NCI-H1417 (cell line): ENCODE data around the gene ANXA4.
"Not testable (repeated sequence)": the region's sequence is repeated elsewhere in the genome, so short reads cannot be mapped to it uniquely, and the experiment has no call there.

Source experiments
- DNase-seq, 3 experiments: peaks; one replicate each; lab custom pipeline; 2025; lab: John Stamatoyannopoulos, UW

Gene ANXA4

DNA sequence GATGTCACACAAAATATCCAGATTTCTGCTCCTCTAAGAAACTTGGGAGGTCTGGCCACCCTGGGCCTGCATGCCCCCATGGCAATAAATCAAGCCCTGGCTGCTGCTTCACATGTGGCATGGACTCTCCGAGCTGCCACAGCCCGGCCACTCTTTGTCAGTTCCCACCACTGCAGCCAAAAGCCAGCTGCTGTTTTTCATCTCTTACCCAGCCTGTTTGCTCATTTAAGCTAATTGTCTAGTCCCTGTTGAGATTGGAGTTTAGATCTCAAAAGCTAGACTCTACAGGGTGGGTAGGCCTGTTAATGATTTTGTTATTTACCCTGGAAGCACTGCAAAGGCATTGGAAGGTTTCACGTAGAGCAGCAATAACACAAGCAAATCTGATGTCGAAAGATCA is 20.9 kb upstream of the ANXA4 start:
- peak in 2 of 3 experiments; percentile 22 to 69 for DNase-seq

DNA sequence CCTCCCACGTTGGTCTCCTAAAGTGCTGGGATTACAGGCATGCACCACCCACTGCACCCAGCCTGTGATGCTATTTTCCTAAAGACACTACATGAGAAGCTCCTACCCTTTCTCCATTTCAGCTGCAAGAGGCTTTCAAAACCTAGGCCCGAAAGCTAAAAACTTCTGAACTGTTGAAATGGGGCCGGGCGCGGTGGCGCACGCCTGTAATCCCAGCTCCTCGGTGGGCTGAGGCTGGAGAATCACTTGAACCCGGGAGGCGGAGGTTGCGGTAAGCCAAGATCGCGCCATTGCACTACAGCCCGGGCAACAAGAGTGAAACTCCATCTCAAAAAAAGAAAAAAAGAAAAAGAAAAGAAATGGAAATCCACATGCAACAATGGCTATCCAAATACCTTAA is 18.1 kb upstream of the ANXA4 start:
- no peak for DNase-seq

DNA sequence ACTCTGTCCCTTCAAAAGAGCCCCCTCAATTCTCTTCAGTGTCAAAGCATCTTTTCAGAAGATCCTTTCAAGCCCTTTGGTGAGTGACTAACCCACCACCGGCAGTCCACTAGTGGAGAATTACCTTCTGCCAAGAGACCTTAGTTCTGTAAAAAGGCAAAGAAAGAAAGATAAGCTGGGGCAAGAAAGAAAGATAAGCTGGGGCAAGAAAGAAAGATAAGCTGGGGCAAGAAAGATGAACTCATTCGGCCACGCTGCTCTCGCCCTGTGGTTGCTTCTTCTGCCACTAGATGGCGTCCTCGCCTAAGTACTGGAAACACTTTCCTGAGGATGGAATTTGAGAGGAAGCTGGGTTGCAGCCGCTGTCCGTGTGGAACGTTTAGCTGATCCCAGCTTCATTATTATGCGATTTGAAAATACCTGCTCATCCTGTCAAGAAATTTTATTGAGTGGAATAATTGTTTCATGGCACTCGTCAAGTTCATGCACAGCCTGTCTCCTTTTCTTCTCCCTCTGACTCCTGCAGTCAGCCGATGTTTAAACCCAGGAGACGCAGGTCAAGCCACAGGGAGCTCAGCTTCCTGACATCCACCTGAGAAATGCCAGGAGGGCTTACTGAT is 17.3 kb upstream of the ANXA4 start:
- peak; percentile 73 to 94 (median 93) for DNase-seq

DNA sequence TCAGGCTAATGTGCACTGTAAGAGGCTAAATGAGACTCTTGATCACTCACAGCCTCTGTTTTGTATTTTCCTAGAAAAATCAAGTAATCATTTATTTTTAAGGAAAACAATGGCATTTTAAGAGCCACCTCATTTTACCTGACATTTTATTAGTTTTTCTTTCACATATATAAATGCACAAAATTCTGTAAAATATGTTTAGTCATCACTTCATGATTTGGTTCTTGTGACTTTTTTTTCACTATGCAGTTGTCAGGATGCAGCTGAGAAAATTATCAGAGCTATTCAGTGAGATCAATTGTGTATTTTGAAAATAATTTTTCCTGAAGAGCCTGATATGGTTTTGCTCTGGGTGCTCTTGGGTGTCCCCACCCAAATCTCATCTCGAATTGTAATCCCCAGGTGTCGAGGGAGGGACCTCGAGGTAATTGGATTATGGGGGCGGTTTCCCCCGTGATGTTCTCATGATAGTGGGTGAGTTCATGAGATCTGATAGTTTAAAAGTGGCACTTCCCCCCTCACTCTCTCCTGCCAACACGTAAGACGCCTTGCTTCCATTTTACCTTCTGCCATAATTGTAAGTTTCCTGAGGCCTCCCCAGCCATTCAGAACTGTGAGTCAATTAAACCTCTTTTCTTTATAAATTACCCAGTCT is 16.1 kb upstream of the ANXA4 start:
- no peak for DNase-seq

DNA sequence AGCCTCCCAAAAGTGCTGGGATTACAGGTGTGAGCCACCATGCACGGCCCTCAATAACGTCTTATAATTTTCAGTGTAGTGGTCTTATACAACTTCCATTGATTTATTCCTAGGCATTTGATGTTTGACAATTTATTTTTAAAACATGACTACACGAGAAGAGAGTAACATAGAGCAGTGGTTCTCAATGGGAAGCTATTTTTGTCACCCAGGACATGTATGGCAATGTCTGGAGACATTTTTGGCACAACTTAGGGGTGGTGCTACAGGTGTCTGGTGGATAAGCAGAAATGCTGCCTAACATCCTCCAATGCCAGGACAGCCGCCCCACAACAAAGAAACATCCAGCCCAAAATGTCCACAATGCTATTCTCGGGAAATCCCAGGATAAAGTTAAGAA is 12.7 kb upstream of the ANXA4 start:
- DNase-seq: no peak

DNA sequence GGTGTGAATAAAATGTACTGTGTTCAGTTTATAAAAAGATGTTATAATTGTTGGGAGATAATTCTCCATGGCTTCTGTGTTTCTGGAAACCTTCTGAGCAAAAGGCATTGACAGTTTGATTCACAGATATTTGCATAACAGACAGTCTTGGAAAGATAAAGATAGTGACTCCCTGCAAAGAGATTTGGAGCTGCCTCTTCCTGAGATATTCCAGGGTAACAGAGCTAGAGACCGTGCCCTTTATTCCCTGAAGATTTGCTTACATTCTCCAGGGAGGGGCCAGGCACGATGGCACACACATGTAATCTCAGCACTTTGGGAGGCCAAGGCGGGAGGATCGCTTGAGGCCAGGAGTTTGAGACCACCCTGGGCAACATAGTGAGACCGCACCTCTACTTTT is 12.2 kb upstream of the ANXA4 start:
- no peak for DNase-seq

DNA sequence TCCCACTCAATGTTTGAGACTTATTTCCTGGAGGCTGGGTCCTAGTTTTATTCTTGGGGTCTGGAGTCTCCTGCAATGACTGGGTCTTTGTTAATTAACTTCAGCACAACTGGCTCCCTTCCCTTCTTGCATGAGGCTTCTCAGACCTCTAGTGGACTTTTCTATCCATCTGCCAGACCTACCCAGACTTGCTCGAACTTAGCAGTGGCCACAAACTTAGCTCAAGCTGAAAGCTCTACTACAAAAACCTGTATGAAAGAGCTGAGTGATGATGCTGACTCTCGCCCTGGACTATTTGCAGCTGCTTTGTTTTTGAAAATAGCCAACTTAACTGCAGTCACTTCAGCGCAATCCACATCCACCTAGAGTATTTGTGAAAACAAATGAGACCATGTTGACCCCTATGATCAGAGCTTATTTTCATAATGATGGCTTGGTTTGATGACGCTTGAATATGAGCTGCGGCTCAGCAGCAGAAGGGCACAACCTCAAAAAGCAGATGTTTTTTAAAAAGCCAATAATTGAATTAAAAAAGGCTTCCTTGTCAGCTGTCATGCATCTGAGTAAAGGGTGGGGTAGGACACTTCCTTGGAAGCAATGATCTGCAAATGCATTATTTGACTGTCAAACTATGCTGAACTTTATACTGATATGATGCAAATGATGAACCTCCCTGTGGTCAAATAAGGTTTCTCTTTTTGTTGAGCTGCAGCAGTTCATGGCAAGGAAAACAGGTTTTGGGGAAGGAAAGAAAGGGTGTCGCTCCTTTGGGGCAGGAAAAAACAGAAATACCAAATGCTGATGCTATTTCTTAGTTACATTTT is 10.6 kb upstream of the ANXA4 start:
- DNase-seq: no peak

DNA sequence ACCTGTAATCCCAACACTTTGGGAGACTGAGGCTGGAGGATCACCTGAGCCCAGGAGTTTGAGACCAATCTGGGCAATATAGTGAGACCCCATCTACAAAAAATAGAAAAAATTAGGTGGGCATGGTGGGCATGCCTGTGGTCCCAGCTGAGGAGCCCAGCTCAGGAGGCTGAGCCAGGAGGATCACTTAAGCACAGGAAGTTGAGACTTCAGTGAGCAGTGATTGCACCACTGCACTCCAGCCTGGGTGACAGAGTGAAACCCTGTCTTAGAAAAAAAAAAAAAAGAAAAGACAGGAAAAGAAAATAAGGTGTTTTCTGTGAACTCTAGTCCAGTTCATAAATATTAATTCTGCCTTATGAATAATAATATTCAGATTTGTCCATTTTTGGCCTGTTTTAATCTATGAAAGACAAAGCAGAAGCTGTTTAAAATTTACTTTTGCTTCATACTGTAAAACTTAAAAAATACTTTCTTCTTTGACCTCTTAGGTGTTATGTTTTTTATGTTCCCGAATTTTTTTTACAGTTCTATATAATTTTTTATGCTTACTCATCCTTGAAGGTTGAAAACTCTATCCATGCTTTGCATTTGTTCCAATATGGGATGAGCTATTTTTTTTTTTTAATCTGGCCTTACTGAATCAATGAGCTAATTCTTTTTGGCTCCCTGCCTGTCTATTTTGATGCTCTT is 8.4 kb upstream of the ANXA4 start:
- no peak for DNase-seq

DNA sequence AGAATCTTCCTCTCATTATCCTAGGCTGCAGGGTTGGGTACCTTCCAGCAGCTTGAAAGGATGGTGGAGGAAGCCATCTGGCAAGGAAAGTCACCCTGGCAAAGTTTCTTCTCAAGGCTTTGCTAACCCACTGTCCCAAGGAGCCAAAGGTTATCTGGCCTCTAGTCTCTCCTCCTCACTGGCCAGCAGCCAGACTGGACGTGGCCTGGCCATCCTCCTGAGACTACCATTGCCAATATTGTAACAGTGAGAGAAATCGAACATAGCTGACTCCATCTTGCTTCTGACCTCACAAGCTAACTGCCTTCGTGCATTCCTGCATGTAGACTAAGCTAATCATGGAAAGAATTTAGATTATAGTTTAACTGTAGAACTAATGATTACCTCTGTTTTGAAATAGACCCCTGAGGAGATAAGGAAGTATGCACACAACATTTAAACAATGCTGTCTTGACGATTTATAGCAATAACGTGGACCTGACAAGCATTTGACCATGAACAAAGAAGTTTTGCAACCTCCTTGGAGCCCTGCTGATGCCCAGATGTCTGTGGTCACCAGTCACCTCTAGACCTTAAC is 7.8 kb upstream of the ANXA4 start:
- no peak for DNase-seq

DNA sequence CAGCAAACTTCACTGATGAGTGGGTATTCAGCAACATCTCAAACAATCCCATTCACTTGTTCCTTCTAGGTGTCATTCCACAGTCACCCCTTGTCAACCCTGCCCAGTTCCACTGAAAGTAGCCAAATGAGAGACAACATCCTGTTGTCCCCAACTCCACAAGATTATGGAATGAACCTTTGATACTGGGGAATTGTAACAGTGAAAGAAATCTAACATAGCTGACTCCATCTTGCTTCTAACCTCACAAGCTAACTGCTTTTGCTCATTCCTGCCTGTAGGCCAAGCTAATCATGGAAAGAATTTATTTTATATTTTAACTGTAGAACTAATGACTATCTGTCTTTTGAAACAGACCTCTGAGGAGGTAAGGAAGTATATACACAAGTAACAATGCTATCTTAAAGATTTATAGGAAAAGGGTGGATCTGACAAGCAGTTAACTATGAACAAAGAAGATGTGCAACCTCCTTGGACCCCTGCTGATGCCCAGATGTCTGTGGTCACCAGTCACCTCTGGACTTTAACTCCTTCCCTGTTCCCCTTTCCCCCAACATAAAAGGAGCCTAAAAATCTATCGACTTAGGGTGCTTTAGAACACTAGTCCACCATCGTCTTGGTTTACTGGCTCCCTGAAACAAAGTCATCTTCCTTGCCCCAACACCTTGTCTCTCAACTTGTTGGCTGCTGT is 6.9 kb upstream of the ANXA4 start:
- no peak for DNase-seq

DNA sequence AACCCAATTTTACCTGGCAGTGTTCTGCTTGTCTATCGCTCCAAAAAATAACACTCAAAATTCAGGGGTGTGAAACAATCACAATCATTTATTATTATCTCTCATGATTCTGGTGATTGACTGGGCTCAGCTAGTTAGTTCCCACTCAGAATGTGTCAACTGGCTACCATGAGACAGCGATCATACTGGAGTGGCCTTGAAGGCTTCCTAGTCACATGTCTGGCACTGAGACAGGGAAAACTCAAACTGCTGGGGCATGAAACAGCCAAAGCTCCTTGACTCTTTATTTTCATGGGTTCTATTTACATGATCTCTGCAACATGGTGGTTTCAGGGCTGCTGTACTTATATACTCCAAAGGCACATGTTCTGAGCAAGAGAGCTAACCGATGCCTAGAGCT is 6.2 kb upstream of the ANXA4 start:
- DNase-seq: no peak

DNA sequence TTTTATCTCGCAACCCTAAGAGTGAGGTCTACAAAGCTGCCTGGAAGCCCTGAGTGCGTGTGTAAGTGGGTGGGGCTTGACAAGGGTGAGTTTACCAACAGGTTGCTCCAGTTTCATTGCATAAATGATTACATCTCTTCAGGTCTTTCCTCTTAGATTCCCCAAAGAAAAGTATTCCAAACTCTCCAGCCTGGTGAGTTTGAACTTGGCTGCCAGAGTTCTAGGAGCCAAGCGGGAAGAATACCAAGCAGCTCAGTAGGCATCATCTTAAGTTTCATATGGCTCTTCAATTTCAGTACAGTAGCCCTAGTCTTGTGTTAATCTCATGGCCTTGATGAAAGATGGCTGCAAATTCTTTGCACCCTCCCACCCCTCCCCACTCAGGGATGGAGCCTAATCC is 3.8 kb upstream of the ANXA4 start:
- DNase-seq: not testable (repeated sequence)

DNA sequence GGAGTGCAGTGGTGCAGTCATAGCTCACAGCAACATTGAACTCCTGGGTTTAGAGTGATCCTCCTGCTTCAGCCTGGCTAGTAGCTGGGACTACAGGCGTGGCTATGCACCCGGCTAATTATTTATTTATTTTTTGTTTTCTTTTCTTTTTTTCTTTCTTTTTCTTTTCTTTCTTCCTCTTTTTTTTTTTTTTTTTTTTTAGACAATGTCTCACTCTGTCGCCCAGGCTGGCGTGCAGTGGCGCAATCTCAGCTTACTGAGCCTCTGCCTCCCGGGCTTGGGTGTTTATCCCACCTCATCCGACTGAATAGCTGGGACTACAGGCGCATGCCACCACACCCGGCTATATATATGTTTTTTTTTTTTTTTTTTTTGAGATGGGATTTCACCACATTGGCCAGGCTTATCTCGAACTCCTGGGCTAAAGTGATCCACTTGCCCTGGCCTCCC is 1.4 kb upstream of the ANXA4 start:
- no peak for DNase-seq

DNA sequence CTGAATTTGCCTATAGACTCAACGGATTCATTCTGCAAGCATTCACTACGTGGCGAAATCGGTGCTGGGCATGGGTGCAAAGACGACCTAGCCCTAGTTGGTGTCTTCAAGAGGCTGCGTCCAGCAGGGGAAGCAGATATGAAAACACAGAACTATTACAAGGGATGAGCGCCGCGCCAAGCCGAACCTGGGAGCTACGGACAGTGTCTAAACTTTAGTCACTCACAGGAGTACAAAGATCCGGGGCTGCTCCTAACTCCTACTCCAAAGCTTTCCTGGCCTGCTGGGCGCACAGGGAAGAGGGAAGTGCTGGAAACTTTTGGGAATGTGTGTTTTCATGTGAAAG is 732 bp upstream of the ANXA4 start:
- DNase-seq: peak in 1 of 3 experiments; percentile 61

DNA sequence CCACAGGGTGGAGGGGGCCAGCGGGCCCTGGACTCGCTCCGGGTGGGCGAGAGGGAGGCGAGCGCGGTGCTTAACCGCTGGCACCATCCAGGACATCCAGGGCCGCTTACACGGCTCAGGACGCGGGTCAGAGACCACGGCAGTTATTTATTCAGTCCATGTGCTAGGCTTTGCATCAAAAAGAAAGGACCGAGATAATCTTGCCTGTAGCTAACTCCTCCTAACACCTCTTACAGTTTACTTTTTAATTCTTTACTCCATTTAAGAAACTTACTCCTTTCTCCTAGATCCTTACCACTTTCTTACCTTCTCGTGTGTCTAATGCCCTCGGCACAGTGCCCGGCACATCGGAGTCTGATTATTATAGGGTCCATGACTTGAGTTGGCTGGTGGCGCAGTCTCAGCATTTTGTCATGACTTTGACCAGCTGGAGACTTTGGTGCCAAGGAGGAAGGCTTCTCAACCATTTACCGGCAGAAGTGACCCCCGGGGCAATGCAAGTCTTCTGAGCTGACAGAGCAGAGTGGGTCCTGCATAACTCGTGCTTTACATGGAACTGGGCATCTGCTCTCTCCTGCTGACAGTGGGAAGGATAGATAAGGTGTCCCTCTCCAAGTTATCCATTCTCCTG is 503 bp downstream of the ANXA4 start:
- DNase-seq: peak in 2 of 3 experiments; percentile 28 to 65

DNA sequence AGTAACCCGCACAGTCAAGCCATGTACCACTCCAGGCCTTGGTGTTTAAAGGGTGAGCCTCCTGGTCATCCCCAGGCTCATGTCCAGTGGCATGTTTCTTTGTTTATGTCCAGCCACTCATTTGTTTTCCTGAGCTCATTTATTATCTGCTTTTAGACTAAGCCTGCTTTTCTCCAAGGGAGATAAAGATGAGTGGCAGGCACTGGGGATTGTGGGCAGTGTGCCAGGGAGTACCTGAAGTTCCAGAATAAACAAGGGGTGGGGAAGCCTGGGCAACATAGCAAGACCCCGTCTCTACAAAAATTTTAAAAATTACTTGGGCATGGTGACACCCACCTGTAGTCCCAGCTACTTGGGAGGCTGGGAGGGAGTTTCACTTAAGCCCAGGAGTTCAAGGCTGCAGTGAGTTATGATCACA is 1.9 kb downstream of the ANXA4 start:
- DNase-seq: no peak

DNA sequence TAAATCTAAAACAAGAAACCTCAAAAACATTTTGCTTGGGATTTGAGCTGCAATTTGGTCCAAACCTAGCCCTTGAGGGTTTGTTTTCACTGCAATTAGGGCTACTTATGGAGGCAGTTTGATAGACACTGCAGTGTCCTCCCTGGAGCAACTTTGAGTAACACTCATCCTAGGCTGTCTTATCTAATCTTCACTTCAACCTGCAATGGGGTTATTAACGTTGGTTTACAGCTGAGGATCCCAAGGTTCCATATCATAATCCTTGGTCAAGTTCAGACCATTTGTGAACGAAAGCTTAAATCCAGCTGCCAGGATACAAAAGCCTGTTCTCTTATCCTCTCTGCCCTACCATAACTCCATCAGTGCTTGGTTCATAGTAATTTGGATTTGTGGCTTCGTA is 2.5 kb downstream of the ANXA4 start:
- no peak for DNase-seq

DNA sequence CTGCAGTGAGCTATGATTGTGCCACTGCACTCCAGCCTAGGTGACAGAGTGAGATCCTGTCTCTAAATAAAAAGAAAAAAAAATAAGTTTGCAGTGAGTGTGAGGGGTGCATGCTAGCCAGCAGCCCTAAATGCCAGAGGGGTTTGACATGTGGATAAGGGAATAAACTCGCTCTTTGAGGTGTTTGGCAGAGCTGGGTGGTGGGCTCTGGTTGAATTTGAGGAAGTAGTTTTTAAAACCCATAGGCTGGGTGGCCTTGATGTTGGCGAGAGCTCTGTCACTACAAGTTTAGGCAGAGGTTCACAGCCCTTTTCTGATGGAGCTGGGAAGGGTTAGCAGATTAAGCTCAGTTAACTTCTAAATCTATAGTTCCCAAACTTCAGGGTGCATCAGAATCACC is 3.1 kb downstream of the ANXA4 start:
- no peak for DNase-seq

DNA sequence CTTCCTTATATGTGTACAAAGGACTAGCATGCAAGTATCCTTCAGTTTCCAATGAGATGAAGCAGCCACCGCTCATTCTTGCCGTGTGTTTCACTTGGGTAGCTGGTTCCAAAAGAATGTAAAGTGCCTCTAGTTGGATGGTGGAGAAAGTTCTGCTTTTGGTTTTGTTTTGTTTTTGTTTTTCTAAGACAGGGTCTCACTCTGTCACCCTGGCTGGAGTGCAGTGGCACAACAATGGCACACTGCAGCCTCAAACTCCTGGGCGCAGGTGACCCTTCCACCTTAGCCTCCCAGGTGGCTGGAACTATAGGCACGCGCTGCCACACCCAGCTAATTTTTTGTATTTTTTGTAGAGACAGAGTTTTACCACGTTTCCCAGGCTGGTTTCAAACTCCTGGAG is 8.3 kb downstream of the ANXA4 start:
- no peak for DNase-seq

DNA sequence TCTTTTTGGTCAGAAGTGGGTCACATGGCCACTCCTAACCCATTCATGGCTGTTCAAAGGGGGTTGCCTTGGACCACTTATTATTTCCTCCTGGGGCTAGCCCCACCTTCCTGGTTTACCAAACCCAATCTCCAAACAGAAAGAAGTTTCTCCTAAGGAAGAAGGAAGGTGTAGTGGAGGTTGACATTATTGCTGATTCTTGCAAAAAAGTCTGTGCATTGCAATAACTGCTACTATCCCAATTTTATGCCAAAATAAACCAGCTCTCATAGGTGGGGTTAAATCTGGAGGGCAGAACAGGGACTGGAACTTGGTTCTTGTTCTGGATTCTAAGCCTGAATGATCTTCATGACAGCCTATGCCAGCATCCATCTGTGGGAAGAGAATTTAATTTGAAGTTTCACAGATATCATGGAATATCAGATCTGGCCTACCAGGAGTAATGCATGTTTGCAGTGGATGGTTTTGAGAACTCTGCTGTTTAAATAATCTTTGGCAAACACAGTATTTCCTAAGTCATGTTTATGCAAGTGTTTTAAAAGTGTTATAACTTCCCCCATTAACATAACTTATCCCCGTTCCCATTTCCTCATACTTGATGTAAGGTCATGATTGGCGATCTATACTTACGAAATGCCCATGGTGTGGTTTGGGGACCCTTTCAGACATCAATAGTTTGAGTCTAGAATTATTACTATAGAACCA is 11.9 kb downstream of the ANXA4 start:
- no peak for DNase-seq

DNA sequence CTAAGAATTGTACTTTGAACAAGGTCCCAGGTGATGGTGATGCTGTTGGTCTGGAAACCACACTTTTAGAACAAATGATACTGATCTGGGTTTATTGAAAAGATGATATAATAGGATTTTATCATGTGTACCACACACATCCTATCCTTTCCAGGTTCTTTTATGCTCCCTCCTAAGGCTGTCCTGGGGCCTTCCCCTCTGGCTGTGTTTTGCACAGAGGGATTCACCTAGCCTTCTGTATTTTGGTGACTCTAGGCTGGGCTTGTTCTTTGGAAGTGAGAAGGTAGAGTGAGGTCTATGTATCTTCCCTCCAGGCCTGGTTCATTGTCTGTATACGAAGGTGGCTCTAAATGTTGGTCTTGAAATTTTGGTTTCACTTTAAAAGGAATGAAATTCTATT is 12.7 kb downstream of the ANXA4 start:
- no peak for DNase-seq
